M059J (cell line): ENCODE data around the gene HOGA1. TPM values are rescaled to one million over a fixed set of nuclear protein-coding genes. Genes with fewer than 3 reads are reported as not detected.
"Not testable (repeated sequence)": the region's sequence is repeated elsewhere in the genome, so short reads cannot be mapped to it uniquely, and the experiment has no call there.

Experiments
- DNase-seq: peaks from one replicate; pipeline ENCODE4 v3.0.0-alpha.2; 2012; ENCODE audit warnings: low read depth
- total RNA-seq: library from RNA; depleted of rRNA; stranded (reverse); fragments of >200 nt; shearing (Covaris generic); gene quantifications from 2 replicates; pipeline ENCODE4 v1.2.3, GENCODE V29; 2014; rRNA removed

HOGA1 gene
- total RNA-seq, 1 experiment from 2014 or later: 0.71 TPM

GRCh38 chr10:97648562-97649404 lies 64.6 kb downstream of the HOGA1 start:
- peak; percentile 94 for DNase-seq

DNA sequence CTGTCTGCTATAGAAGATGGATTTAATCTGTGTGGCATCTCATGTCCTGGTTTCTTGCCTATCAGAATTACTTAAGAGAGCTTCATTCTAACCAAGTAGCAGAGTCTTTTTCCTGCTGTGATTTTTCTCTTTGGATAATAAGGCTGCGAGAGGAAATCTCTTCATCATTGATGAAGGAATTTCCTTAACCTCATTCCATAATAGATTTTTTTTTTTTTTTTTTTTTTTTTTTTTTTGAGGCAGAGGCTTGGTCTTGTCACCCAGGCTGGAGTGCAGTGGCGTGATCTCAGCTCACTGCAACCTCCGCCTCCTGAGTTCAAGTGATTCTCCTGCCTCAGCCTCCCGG lies 65.2 kb downstream of the HOGA1 start:
- DNase-seq: not testable (repeated sequence)

DNA sequence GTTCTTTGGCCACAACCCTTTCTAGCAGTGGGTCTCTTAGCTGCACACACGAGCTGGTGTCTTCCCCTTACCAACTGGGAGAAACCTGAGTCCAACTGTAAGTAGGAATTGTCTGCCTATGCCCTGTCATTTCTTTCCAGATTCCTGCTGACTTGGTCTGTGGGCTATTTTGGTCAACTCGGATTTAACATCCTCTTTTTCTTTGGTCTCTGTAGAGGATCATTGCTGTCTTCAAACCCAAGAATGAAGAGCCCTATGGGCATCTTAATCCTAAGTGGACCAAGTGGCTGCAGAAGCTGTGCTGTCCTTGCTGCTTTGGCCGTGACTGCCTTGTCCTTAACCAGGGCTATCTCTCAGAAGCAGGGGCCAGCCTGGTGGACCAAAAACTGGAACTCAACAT lies 66.5 kb downstream of the HOGA1 start:
- DNase-seq: no peak

DNA sequence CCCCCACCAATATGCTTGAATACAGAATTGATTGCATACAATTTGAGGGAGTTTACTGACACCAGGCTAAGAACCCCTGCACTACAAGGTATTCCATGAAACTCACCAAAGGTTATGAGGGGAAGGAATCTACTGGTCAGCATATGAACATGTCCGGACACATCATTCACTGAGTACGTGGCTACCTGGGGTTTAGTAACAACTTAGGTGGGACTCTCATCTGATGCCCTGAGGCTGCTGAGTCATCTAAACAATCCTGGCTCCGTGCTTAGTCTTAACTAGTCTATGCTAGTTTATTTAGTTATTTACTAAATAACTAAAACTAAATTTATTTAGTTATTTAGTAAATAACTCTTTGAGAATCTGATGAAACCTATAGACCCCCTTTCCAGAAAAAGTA lies 67.6 kb downstream of the HOGA1 start:
- DNase-seq: peak; percentile 90

- DNase-seq: no peak
These were observed 72.6 kb downstream of the HOGA1 start for GRCh38 chr10:97656777-97657176.

GRCh38 chr10:97659589-97659988 lies 75.4 kb downstream of the HOGA1 start:
- DNase-seq: no peak

Other genes starting within 250 kb of the HOGA1 start
- gene FRAT2, start 249.7 kb upstream of the HOGA1 start, total RNA-seq: 6.7 and 10.0 TPM in 2 replicates
- 10.2 and 19.3 TPM in 2 replicates for gene RRP12, start 183.0 kb upstream of the HOGA1 start, total RNA-seq
- gene PGAM1, start 158.2 kb upstream of the HOGA1 start, total RNA-seq: 949 and 1,198 TPM in 2 replicates
- 68.9 and 69.3 TPM in 2 replicates for gene EXOSC1, start 138.4 kb upstream of the HOGA1 start, total RNA-seq
- 63.3 and 67.8 TPM in 2 replicates for gene ZDHHC16, start 138.2 kb upstream of the HOGA1 start, total RNA-seq
- 68.0 and 71.8 TPM in 2 replicates for gene MMS19, start 86.0 kb upstream of the HOGA1 start, total RNA-seq
- gene UBTD1, start 85.5 kb upstream of the HOGA1 start, total RNA-seq: 21.8 and 40.5 TPM in 2 replicates
- gene ANKRD2, start 11.6 kb upstream of the HOGA1 start, total RNA-seq: not detected in 2 replicates
- gene C10orf62, start 5.3 kb downstream of the HOGA1 start, total RNA-seq: not detected in 2 replicates
- gene MORN4, start 49.1 kb downstream of the HOGA1 start, total RNA-seq: 3.8 and 5.9 TPM in 2 replicates
- 23.9 and 31.2 TPM in 2 replicates for gene PI4K2A, start 56.3 kb downstream of the HOGA1 start, total RNA-seq
- gene AVPI1, start 102.9 kb downstream of the HOGA1 start, total RNA-seq: 13.3 and 20.6 TPM in 2 replicates
- 24.8 and 46.3 TPM in 2 replicates for gene MARVELD1, start 129.3 kb downstream of the HOGA1 start, total RNA-seq
- gene ZFYVE27, start 152.7 kb downstream of the HOGA1 start, total RNA-seq: 9.0 and 19.2 TPM in 2 replicates
- gene SFRP5, start 187.6 kb downstream of the HOGA1 start, total RNA-seq: not detected in 2 replicates